ENCODE data around the gene QKI.
"Not testable (repeated sequence)": the region's sequence is repeated elsewhere in the genome, so short reads cannot be mapped to it uniquely, and the experiment has no call there.

Gene QKI

GRCh38 chr6:163383912-163384311 is 30.6 kb upstream of the QKI start:
- no peak for TF ChIP-seq CTCF (IDR thresholded peaks at IDR 0.05; ENCODE audit: low read depth, low read length, missing control alignments)
- H3K4me3 ChIP-seq (ENCODE audit: low read depth, low read length) = no peak overlapping the region
- DNase-seq (ENCODE audit: low read depth) = no peak

GRCh38 chr6:163384510-163384909 is 30.0 kb upstream of the QKI start:
- no peak for DNase-seq (ENCODE audit: low read depth)
- no peak for TF ChIP-seq CTCF (IDR thresholded peaks at IDR 0.05; ENCODE audit: low read depth, low read length, missing control alignments)
- no peak overlapping the region for H3K4me3 ChIP-seq (ENCODE audit: low read depth, low read length)

- not testable (repeated sequence) for DNase-seq (ENCODE audit: low read depth); H3K4me3 ChIP-seq (ENCODE audit: low read depth, low read length)
Measured at GRCh38 chr6:163385503-163385902, 29.0 kb upstream of the QKI start.

GRCh38 chr6:163386329-163386908 is 28.1 kb upstream of the QKI start:
- TF ChIP-seq CTCF (IDR thresholded peaks at IDR 0.05; ENCODE audit: low read depth, low read length, missing control alignments) = no peak
- no peak overlapping the region for H3K4me3 ChIP-seq (ENCODE audit: low read depth, low read length)
- DNase-seq (ENCODE audit: low read depth) = no peak

- H3K4me3 ChIP-seq (ENCODE audit: low read depth, low read length) = no peak overlapping the region
- no peak for TF ChIP-seq CTCF (IDR thresholded peaks at IDR 0.05; ENCODE audit: low read depth, low read length, missing control alignments)
- no peak for DNase-seq (ENCODE audit: low read depth)
Measured at GRCh38 chr6:163387317-163387716, 27.2 kb upstream of the QKI start.

GRCh38 chr6:163389354-163389753 is 25.2 kb upstream of the QKI start:
- DNase-seq (ENCODE audit: low read depth) = no peak
- TF ChIP-seq CTCF (IDR thresholded peaks at IDR 0.05; ENCODE audit: low read depth, low read length, missing control alignments) = no peak
- H3K4me3 ChIP-seq (ENCODE audit: low read depth, low read length) = no peak overlapping the region

GRCh38 chr6:163390770-163391169 is 23.7 kb upstream of the QKI start:
- no peak for DNase-seq (ENCODE audit: low read depth)
- no peak for TF ChIP-seq CTCF (IDR thresholded peaks at IDR 0.05; ENCODE audit: low read depth, low read length, missing control alignments)

More at GRCh38 chr6:163390770-163391169, 23.7 kb upstream of the QKI start:
- no peak overlapping the region for H3K4me3 ChIP-seq (ENCODE audit: low read depth, low read length)

Data from GM12864 (cell line).